ENCODE measurements around the gene HMGCLL1. TPM values are rescaled to one million over a fixed set of nuclear protein-coding genes. Genes with fewer than 3 reads are reported as not detected.

HMGCLL1 gene
- total RNA-seq, 1 donor from 2014 or later: 1.7 TPM

GRCh38 chr6:55423933-55424332 is 155.1 kb downstream of the HMGCLL1 start:
- no peaks in the 10 kb centered on the region for H3K36me3 ChIP-seq
- intact Hi-C loops (cut with DNase I): no loop called here
- no peak for DNase-seq (ENCODE audit: extremely low spot score in 2 of 2)

GRCh38 chr6:55410674-55411073 is 168.3 kb downstream of the HMGCLL1 start:
- H3K27me3 ChIP-seq: no peaks in the 10 kb centered on the region
- H3K27ac ChIP-seq: no peak overlapping the region
- intact Hi-C loops (cut with DNase I): no loop called here
- DNase-seq (ENCODE audit: extremely low spot score in 2 of 2): no peak
- no peak for TF ChIP-seq POLR2AphosphoS5 (IDR thresholded peaks at IDR 0.05; ENCODE audit: insufficient read depth in 1 of 2, low read depth in 1 of 2)
- no peaks in the 10 kb centered on the region for H3K9me3 ChIP-seq
- no peaks in the 10 kb centered on the region for H3K4me1 ChIP-seq
- H3K4me3 ChIP-seq: no peak overlapping the region
- H3K36me3 ChIP-seq: no peaks in the 10 kb centered on the region

More at GRCh38 chr6:55423933-55424332, 155.1 kb downstream of the HMGCLL1 start:
- H3K4me3 ChIP-seq: no peak overlapping the region
- H3K27me3 ChIP-seq: no peaks in the 10 kb centered on the region
- no peak overlapping the region for H3K27ac ChIP-seq
- TF ChIP-seq POLR2A (IDR thresholded peaks at IDR 0.05) (no peak), POLR2AphosphoS5 (IDR thresholded peaks at IDR 0.05; ENCODE audit: insufficient read depth in 1 of 2, low read depth in 1 of 2) (no peak), CTCF (IDR thresholded peaks at IDR 0.05) (no peak)
- H3K9me3 ChIP-seq: no peaks in the 10 kb centered on the region
- no peaks in the 10 kb centered on the region for H3K4me1 ChIP-seq

GRCh38 chr6:55405474-55406235 is 173.3 kb downstream of the HMGCLL1 start:
- no peaks in the 10 kb centered on the region for H3K27me3 ChIP-seq
- no peaks in the 10 kb centered on the region for H3K9me3 ChIP-seq
- no peak for DNase-seq (ENCODE audit: extremely low spot score in 2 of 2)
- H3K36me3 ChIP-seq: no peaks in the 10 kb centered on the region
- intact Hi-C loops (cut with DNase I): no loop called here
- H3K27ac ChIP-seq: no peak overlapping the region
- H3K4me3 ChIP-seq: no peak overlapping the region
- no peaks in the 10 kb centered on the region for H3K4me1 ChIP-seq
- TF ChIP-seq CTCF (IDR thresholded peaks at IDR 0.05): no peak
- no peak for TF ChIP-seq POLR2A (IDR thresholded peaks at IDR 0.05)
- TF ChIP-seq POLR2AphosphoS5 (IDR thresholded peaks at IDR 0.05; ENCODE audit: insufficient read depth in 1 of 2, low read depth in 1 of 2): no peak

GRCh38 chr6:55399351-55399750 is 179.6 kb downstream of the HMGCLL1 start:
- DNase-seq (ENCODE audit: extremely low spot score in 2 of 2): no peak
- no peaks in the 10 kb centered on the region for H3K36me3 ChIP-seq
- no peak overlapping the region for H3K27ac ChIP-seq
- TF ChIP-seq POLR2AphosphoS5 (IDR thresholded peaks at IDR 0.05; ENCODE audit: insufficient read depth in 1 of 2, low read depth in 1 of 2): no peak
- no peak for TF ChIP-seq POLR2A (IDR thresholded peaks at IDR 0.05)
- no peak for TF ChIP-seq CTCF (IDR thresholded peaks at IDR 0.05)
- no peaks in the 10 kb centered on the region for H3K27me3 ChIP-seq
- no peaks in the 10 kb centered on the region for H3K9me3 ChIP-seq
- peaks cover 6% of the 10 kb centered on the region for H3K4me1 ChIP-seq
- H3K4me3 ChIP-seq: no peak overlapping the region
- intact Hi-C loops (cut with DNase I): no loop called here

GRCh38 chr6:55397986-55398385 is 181.0 kb downstream of the HMGCLL1 start:
- Histone ChIP-seq H3K27me3 (no peaks in the 10 kb centered on the region), H3K9me3 (no peaks in the 10 kb centered on the region), H3K36me3 (no peaks in the 10 kb centered on the region), H3K27ac (no peak overlapping the region), H3K4me3 (no peak overlapping the region), H3K4me1 (peaks cover 6% of the 10 kb centered on the region)
- intact Hi-C loops (cut with DNase I): no loop called here
- TF ChIP-seq POLR2AphosphoS5 (IDR thresholded peaks at IDR 0.05; ENCODE audit: insufficient read depth in 1 of 2, low read depth in 1 of 2) (no peak), CTCF (IDR thresholded peaks at IDR 0.05) (no peak), POLR2A (IDR thresholded peaks at IDR 0.05) (no peak)
- DNase-seq (ENCODE audit: extremely low spot score in 2 of 2): no peak

Measured in vagina (tissue), 2 donors.